Measurements from ENCODE around the gene TNIP3. TPM values are rescaled to one million over a fixed set of nuclear protein-coding genes. Genes with fewer than 3 reads are reported as not detected.
A peak's percentile ranks its signal among the peaks of the same experiment; 100 is the strongest.

The TNIP3 gene
- total RNA-seq, 2 experiments from 2014 or later, result 1.9 to 2.4 TPM

GRCh38 chr4:121183361-121183760 lies 19.2 kb upstream of the TNIP3 start:
- Mint-ChIP-seq H3K4me3 (no peak overlapping the region), H3K36me3 (ENCODE audit: low read depth) (peaks cover 28% of the 10 kb centered on the region), H3K4me1 (ENCODE audit: low read depth) (peaks cover 56% of the 10 kb centered on the region), H3K27ac (peak overlapping the region; percentile 18), H3K27me3 (no peaks in the 10 kb centered on the region), H3K9me3 (peaks cover 13% of the 10 kb centered on the region)
- intact Hi-C loops (cut with micrococcal nuclease), result no loop called here
- POLR2A ChIA-PET, result interaction anchor here (1.5 kb wide), 1 partner anchor 45 kb away, joined by 3 read pairs; no protein-coding TSS in a partner anchor
- CTCF ChIA-PET, result interaction anchor here (1.2 to 3.0 kb wide), 6 partner anchors 9 to 124 kb away, joined by 3 to 33 read pairs (median 4); no protein-coding TSS in a partner anchor
- ATAC-seq (no peak), DNase-seq (no peak)
- no peak for TF ChIP-seq CTCF (IDR thresholded peaks at IDR 0.05)

GRCh38 chr4:121182296-121182695 lies 18.2 kb upstream of the TNIP3 start:
- peak overlapping the region; percentile 76 for H3K4me3 Mint-ChIP-seq
- intact Hi-C loops (cut with micrococcal nuclease), result no loop called here
- CTCF ChIA-PET, result interaction anchor here (1.0 to 3.0 kb wide), 5 partner anchors 9 to 126 kb away, joined by 3 to 33 read pairs (median 4); no protein-coding TSS in a partner anchor
- H3K27me3 Mint-ChIP-seq, result no peaks in the 10 kb centered on the region
- H3K9me3 Mint-ChIP-seq, result peaks cover 13% of the 10 kb centered on the region
- H3K27ac Mint-ChIP-seq, result peak overlapping the region; percentile 89
- TF ChIP-seq CTCF (IDR thresholded peaks at IDR 0.05), result no peak
- H3K36me3 Mint-ChIP-seq (ENCODE audit: low read depth), result peaks cover 33% of the 10 kb centered on the region
- POLR2A ChIA-PET, result interaction anchor here (0.6 to 1.5 kb wide), 3 partner anchors 9 to 113 kb away, joined by 3 to 4 read pairs (median 3); no protein-coding TSS in a partner anchor
- peaks cover 63% of the 10 kb centered on the region for H3K4me1 Mint-ChIP-seq (ENCODE audit: low read depth)
- no peak for DNase-seq
- ATAC-seq, result peak; percentile 63

- POLR2A ChIA-PET, result no interaction called here
- H3K9me3 Mint-ChIP-seq, result peaks cover 13% of the 10 kb centered on the region
These were observed 17.4 kb upstream of the TNIP3 start for GRCh38 chr4:121181493-121181892.

GRCh38 chr4:121180558-121180957 lies 16.4 kb upstream of the TNIP3 start:
- Mint-ChIP-seq H3K4me3 (peak overlapping the region; percentile 76), H3K36me3 (ENCODE audit: low read depth) (peaks cover 33% of the 10 kb centered on the region), H3K27me3 (no peaks in the 10 kb centered on the region), H3K27ac (peak overlapping the region; percentile 89), H3K4me1 (ENCODE audit: low read depth) (peaks cover 67% of the 10 kb centered on the region), H3K9me3 (peaks cover 13% of the 10 kb centered on the region)
- no peak for TF ChIP-seq CTCF (IDR thresholded peaks at IDR 0.05)
- ATAC-seq (peak; percentile 62), DNase-seq (no peak)
- intact Hi-C loops (cut with micrococcal nuclease), result no loop called here
- ChIA-PET CTCF (interaction anchor here (0.7 to 1.3 kb wide), 5 partner anchors 10 to 127 kb away, joined by 3 to 8 read pairs (median 3); no protein-coding TSS in a partner anchor), POLR2A (interaction anchor here (0.6 to 0.9 kb wide), 3 partner anchors 14 to 92 kb away, joined by 3 read pairs; no protein-coding TSS in a partner anchor)

More at GRCh38 chr4:121181493-121181892, 17.4 kb upstream of the TNIP3 start:
- CTCF ChIA-PET, result interaction anchor here (1.0 to 1.3 kb wide), 3 partner anchors 11 to 127 kb away, joined by 3 to 8 read pairs (median 3); no protein-coding TSS in a partner anchor
- Mint-ChIP-seq H3K36me3 (ENCODE audit: low read depth) (peaks cover 33% of the 10 kb centered on the region), H3K4me1 (ENCODE audit: low read depth) (peaks cover 65% of the 10 kb centered on the region), H3K4me3 (peak overlapping the region; percentile 76), H3K27me3 (no peaks in the 10 kb centered on the region), H3K27ac (peak overlapping the region; percentile 89)
- intact Hi-C loops (cut with micrococcal nuclease), result no loop called here
- DNase-seq (no peak), ATAC-seq (peak; percentile 28)
- no peak for TF ChIP-seq CTCF (IDR thresholded peaks at IDR 0.05)

Measured in activated CD8-positive, alpha-beta T cell treated with anti-CD3 and anti-CD28 coated beads for 36 hours (primary cell).